HEK293 (cell line): ENCODE results near the gene COX7A1.
A peak's percentile ranks its signal among the peaks of the same experiment; 100 is the strongest.

Experiments used
- GLIS1 ChIP-seq: fragments of 450-650 bp; formaldehyde crosslinking; IDR thresholded peaks from 2 replicates; pipeline ENCODE4 v1.5.1; 2016; ENCODE audit warnings: missing biosample characterization, missing genetic modification characterization
- HOXD13 ChIP-seq: sonication (generic); formaldehyde crosslinking; IDR thresholded peaks from 2 replicates; pipeline ENCODE4 v1.8.0; 2022; ENCODE audit warnings: missing genetic modification reagents, borderline replicate concordance
- IKZF3 ChIP-seq: fragments of 450-650 bp; IDR thresholded peaks from 2 replicates; pipeline ENCODE4 v1.5.0; 2018; ENCODE audit warnings: missing biosample characterization, mild to moderate bottlenecking, missing genetic modification characterization, moderate library complexity
- KLF16 ChIP-seq: fragments of 450-650 bp; formaldehyde crosslinking; IDR thresholded peaks from 2 replicates; pipeline ENCODE4 v1.5.1; 2017; ENCODE audit warnings: missing biosample characterization, missing genetic modification characterization
- KLF7 ChIP-seq: fragments of 450-650 bp; formaldehyde crosslinking; IDR thresholded peaks from 2 replicates; pipeline ENCODE4 v1.5.1; 2016; ENCODE audit warnings: missing biosample characterization, missing genetic modification characterization, borderline replicate concordance
- KLF8 ChIP-seq: fragments of 450-650 bp; formaldehyde crosslinking; IDR thresholded peaks from 2 replicates; pipeline ENCODE4 v1.5.1; 2016; ENCODE audit warnings: missing biosample characterization, missing genetic modification characterization
- SP2 ChIP-seq: fragments of 450-650 bp; formaldehyde crosslinking; IDR thresholded peaks from 2 replicates; pipeline ENCODE4 v1.5.1; 2016; ENCODE audit warnings: missing biosample characterization, missing genetic modification characterization
- TCF7L2 ChIP-seq: IDR thresholded peaks from 2 replicates; pipeline ENCODE4 v1.6.1; 2011; ENCODE audit warnings: low read depth, mild to moderate bottlenecking, inconsistent platforms, low read length, moderate library complexity, borderline replicate concordance
- YY2 ChIP-seq: fragments of 450-650 bp; formaldehyde crosslinking; IDR thresholded peaks from 2 replicates; pipeline ENCODE4 v1.5.1; 2016; ENCODE audit warnings: missing biosample characterization, missing genetic modification characterization
- ZBTB17 ChIP-seq: fragments of 450-650 bp; formaldehyde crosslinking; IDR thresholded peaks from 2 replicates; pipeline ENCODE4 v1.5.1; 2016; ENCODE audit warnings: missing biosample characterization, missing genetic modification characterization
- ZBTB8A ChIP-seq: fragments of 450-650 bp; formaldehyde crosslinking; IDR thresholded peaks from 2 replicates; pipeline ENCODE4 v1.5.1; 2016; ENCODE audit warnings: missing biosample characterization, missing genetic modification characterization
- ZNF138 ChIP-seq: fragments of 450-650 bp; formaldehyde crosslinking; IDR thresholded peaks from 2 replicates; pipeline ENCODE4 v1.5.1; 2016; ENCODE audit warnings: missing biosample characterization, missing genetic modification characterization, borderline replicate concordance
- ZNF140 ChIP-seq: fragments of 450-650 bp; formaldehyde crosslinking; IDR thresholded peaks from 2 replicates; pipeline ENCODE4 v1.5.1; 2016; ENCODE audit warnings: missing biosample characterization, missing genetic modification characterization
- ZNF202 ChIP-seq: fragments of 450-650 bp; formaldehyde crosslinking; IDR thresholded peaks from 2 replicates; pipeline ENCODE4 v1.5.1; 2016; ENCODE audit warnings: missing biosample characterization, missing genetic modification characterization, borderline replicate concordance
- ZNF214 ChIP-seq: fragments of 450-650 bp; formaldehyde crosslinking; IDR thresholded peaks from 2 replicates; pipeline ENCODE4 v1.5.1; 2017; ENCODE audit warnings: missing biosample characterization, mild to moderate bottlenecking, missing genetic modification characterization, borderline replicate concordance
- ZNF24 ChIP-seq: fragments of 450-650 bp; formaldehyde crosslinking; IDR thresholded peaks from 2 replicates; pipeline ENCODE4 v1.5.1; 2016; ENCODE audit warnings: missing biosample characterization, missing genetic modification characterization
- ZNF292 ChIP-seq: fragments of 450-650 bp; formaldehyde crosslinking; IDR thresholded peaks from 2 replicates; pipeline ENCODE4 v1.5.1; 2016; ENCODE audit warnings: low read depth, missing biosample characterization, missing genetic modification characterization, borderline replicate concordance
- ZNF354C ChIP-seq: fragments of 450-650 bp; formaldehyde crosslinking; IDR thresholded peaks from 2 replicates; pipeline ENCODE4 v1.5.1; 2016; ENCODE audit warnings: missing biosample characterization, missing genetic modification characterization, low read depth, borderline replicate concordance
- ZNF391 ChIP-seq: fragments of 450-650 bp; formaldehyde crosslinking; IDR thresholded peaks from 2 replicates; pipeline ENCODE4 v1.5.1; 2016; ENCODE audit warnings: low read depth, missing biosample characterization, missing genetic modification characterization, borderline replicate concordance
- ZNF416 ChIP-seq: fragments of 450-650 bp; formaldehyde crosslinking; IDR thresholded peaks from 2 replicates; pipeline ENCODE4 v1.5.1; 2016; ENCODE audit warnings: missing biosample characterization, missing genetic modification characterization
- ZNF433 ChIP-seq: fragments of 450-650 bp; formaldehyde crosslinking; IDR thresholded peaks from 2 replicates; pipeline ENCODE4 v1.5.1; 2016; ENCODE audit warnings: missing biosample characterization, missing genetic modification characterization, low read depth
- ZNF473 ChIP-seq: fragments of 450-650 bp; formaldehyde crosslinking; IDR thresholded peaks from 2 replicates; pipeline ENCODE4 v1.5.1; 2017; ENCODE audit warnings: missing biosample characterization, missing genetic modification characterization
- ZNF501 ChIP-seq: fragments of 450-650 bp; formaldehyde crosslinking; IDR thresholded peaks from 2 replicates; pipeline ENCODE4 v1.5.1; 2016; ENCODE audit warnings: missing biosample characterization, missing genetic modification characterization
- ZNF544 ChIP-seq: fragments of 450-650 bp; formaldehyde crosslinking; IDR thresholded peaks from 2 replicates; pipeline ENCODE4 v1.5.0; 2017; ENCODE audit warnings: missing biosample characterization, missing genetic modification characterization
- ZNF596 ChIP-seq: fragments of 450-650 bp; IDR thresholded peaks from 2 replicates; pipeline ENCODE4 v1.5.0; 2018; ENCODE audit warnings: missing biosample characterization, mild to moderate bottlenecking, missing genetic modification characterization, moderate library complexity
- ZNF626 ChIP-seq: fragments of 450-650 bp; sonication (Bioruptor Pico); formaldehyde crosslinking; IDR thresholded peaks from 2 replicates; pipeline ENCODE4 v1.5.1; 2018; ENCODE audit warnings: missing biosample characterization, missing genetic modification characterization, inconsistent platforms
- ZNF629 ChIP-seq: fragments of 450-650 bp; formaldehyde crosslinking; IDR thresholded peaks from 2 replicates; pipeline ENCODE4 v1.5.1; 2017; ENCODE audit warnings: missing biosample characterization, missing genetic modification characterization
- ZNF654 ChIP-seq: fragments of 450-650 bp; formaldehyde crosslinking; IDR thresholded peaks from 2 replicates; pipeline ENCODE4 v1.5.1; 2016; ENCODE audit warnings: low read depth, missing biosample characterization, missing genetic modification characterization
- ZNF776 ChIP-seq: fragments of 450-650 bp; formaldehyde crosslinking; IDR thresholded peaks from 2 replicates; pipeline ENCODE4 v1.5.0; 2017; ENCODE audit warnings: missing biosample characterization, missing genetic modification characterization, borderline replicate concordance
- ZNF785 ChIP-seq: fragments of 450-650 bp; formaldehyde crosslinking; IDR thresholded peaks from 2 replicates; pipeline ENCODE4 v1.5.1; 2016; ENCODE audit warnings: missing biosample characterization, missing genetic modification characterization
- ZNF837 ChIP-seq: fragments of 450-650 bp; formaldehyde crosslinking; IDR thresholded peaks from 2 replicates; pipeline ENCODE4 v1.5.1; 2016; ENCODE audit warnings: missing biosample characterization, missing genetic modification characterization
- TF ChIP-seq, protein P1 (sequence below): fragments of 450-650 bp; formaldehyde crosslinking; IDR thresholded peaks from 2 replicates; pipeline ENCODE4; 2016; ENCODE audit warnings: missing biosample characterization, missing genetic modification characterization
- TF ChIP-seq, protein P2 (sequence below): fragments of 450-650 bp; formaldehyde crosslinking; IDR thresholded peaks from 2 replicates; pipeline ENCODE4 v1.5.1; 2016; ENCODE audit warnings: missing biosample characterization, missing genetic modification characterization
- TF ChIP-seq, protein P3 (sequence below): fragments of 450-650 bp; formaldehyde crosslinking; IDR thresholded peaks from 2 replicates; pipeline ENCODE4 v1.5.1; 2016; ENCODE audit warnings: missing biosample characterization, missing genetic modification characterization
- TF ChIP-seq, protein P4 (sequence below): fragments of 450-650 bp; formaldehyde crosslinking; IDR thresholded peaks from 2 replicates; pipeline ENCODE4 v1.5.1; 2017; ENCODE audit warnings: missing biosample characterization, missing genetic modification characterization

The COX7A1 gene

DNA sequence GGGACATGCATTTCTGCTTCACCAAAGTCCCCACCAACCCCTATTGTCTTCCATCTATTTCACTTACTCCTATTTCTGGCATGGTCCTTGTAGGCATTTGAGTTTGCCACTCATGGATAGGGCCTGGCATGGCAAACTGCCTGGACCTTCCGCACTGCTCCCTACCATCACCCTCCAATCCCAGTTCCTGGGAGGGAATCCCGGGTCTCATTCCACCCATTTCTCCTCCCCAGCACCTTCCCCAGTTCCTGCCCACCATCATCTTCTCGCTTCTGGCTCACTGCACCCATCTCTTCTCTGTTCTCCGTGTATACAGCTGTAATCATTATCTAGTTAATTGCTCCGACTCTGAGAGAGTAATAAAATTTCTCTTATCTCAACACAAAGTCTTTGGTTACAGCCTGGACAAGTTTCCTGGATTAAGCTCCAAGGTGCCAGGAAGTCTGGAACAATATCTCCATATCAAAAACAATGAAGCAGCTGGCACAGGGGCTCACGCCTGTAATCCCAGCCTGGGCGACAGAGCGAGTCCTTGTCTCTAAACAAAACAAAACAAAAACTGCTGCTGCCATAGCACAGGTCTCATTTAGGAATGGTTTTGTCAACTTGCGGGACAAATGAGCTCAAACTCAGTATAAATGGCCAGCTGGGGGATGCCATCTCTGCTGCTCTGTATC is 17.0 kb upstream of the COX7A1 start (continued):
- TF ChIP-seq ZBTB17 (tag by site-specific recombination) (peak; percentile 88), ZNF544 (no peak), TCF7L2 (peak; percentile 76; the same call in 1 of the 2 replicates), ZNF140 (no peak), ZNF501 (tag by site-specific recombination) (peak; percentile 89), GLIS1 (tag by site-specific recombination) (0 out of 2 replicates have a peak, but pooled peaks have one; percentile 9), ZNF292 (tag by site-specific recombination) (no peak), ZNF214 (tag by site-specific recombination) (no peak), IKZF3 (tag by site-specific recombination) (peak; percentile 96), ZNF416 (no peak), ZNF202 (tag by site-specific recombination) (no peak), ZNF596 (tag by site-specific recombination) (peak; percentile 90), KLF8 (tag by site-specific recombination) (peak; percentile 97), KLF16 (tag by site-specific recombination) (0 out of 2 replicates have a peak, but pooled peaks have one; percentile 13), ZNF138 (tag by site-specific recombination) (no peak), ZNF837 (tag by site-specific recombination) (no peak), ZNF785 (tag by site-specific recombination) (no peak), SP2 (peak; percentile 8; the same call in 1 of the 2 replicates), ZNF24 (tag by site-specific recombination) (peak; percentile 84; the same call in 1 of the 2 replicates), YY2 (tag by site-specific recombination) (no peak; the same call in 1 of the 2 replicates), KLF7 (peak; percentile 56; the same call in 1 of the 2 replicates), ZNF473 (tag by site-specific recombination) (no peak), ZNF629 (peak; percentile 84), HOXD13 (CRISPR knock-in tag) (no peak), ZNF433 (no peak), ZNF626 (no peak), ZNF776 (no peak), ZNF391 (tag by site-specific recombination) (peak; percentile 47; the same call in 1 of the 2 replicates), ZNF354C (tag by site-specific recombination) (no peak), ZBTB8A (peak; percentile 35; the same call in 1 of the 2 replicates), ZNF654 (tag by site-specific recombination) (no peak)
- TF ChIP-seq, protein P1, sequence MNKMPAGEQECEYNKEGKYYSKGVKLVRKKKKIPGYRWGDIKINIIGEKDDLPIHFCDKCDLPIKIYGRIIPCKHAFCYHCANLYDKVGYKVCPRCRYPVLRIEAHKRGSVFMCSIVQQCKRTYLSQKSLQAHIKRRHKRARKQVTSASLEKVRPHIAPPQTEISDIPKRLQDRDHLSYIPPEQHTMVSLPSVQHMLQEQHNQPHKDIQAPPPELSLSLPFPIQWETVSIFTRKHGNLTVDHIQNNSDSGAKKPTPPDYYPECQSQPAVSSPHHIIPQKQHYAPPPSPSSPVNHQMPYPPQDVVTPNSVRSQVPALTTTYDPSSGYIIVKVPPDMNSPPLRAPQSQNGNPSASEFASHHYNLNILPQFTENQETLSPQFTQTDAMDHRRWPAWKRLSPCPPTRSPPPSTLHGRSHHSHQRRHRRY (tag by site-specific recombination) = no peak
- TF ChIP-seq, protein P2, sequence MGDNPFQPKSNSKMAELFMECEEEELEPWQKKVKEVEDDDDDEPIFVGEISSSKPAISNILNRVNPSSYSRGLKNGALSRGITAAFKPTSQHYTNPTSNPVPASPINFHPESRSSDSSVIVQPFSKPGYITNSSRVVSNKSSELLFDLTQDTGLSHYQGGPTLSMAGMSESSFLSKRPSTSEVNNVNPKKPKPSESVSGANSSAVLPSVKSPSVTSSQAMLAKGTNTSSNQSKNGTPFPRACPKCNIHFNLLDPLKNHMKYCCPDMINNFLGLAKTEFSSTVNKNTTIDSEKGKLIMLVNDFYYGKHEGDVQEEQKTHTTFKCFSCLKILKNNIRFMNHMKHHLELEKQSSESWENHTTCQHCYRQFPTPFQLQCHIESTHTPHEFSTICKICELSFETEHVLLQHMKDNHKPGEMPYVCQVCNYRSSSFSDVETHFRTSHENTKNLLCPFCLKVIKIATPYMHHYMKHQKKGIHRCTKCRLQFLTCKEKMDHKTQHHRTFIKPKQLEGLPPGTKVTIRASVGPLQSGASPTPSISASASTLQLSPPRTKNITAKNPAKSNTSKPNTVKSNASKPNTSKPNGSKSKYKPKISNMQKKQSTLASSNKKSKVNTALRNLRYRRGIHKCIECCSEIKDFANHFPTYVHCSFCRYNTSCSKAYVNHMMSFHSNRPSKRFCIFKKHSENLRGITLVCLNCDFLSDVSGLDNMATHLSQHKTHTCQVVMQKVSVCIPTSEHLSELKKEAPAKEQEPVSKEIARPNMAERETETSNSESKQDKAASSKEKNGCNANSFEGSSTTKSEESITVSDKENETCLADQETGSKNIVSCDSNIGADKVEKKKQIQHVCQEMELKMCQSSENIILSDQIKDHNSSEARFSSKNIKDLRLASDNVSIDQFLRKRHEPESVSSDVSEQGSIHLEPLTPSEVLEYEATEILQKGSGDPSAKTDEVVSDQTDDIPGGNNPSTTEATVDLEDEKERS (tag by site-specific recombination) = peak; percentile 56; the same call in 1 of the 2 replicates
- TF ChIP-seq, protein P3, sequence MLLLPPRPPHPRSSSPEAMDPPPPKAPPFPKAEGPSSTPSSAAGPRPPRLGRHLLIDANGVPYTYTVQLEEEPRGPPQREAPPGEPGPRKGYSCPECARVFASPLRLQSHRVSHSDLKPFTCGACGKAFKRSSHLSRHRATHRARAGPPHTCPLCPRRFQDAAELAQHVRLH (tag by site-specific recombination) = peak; percentile 61; the same call in 1 of the 2 replicates
- TF ChIP-seq, protein P4, sequence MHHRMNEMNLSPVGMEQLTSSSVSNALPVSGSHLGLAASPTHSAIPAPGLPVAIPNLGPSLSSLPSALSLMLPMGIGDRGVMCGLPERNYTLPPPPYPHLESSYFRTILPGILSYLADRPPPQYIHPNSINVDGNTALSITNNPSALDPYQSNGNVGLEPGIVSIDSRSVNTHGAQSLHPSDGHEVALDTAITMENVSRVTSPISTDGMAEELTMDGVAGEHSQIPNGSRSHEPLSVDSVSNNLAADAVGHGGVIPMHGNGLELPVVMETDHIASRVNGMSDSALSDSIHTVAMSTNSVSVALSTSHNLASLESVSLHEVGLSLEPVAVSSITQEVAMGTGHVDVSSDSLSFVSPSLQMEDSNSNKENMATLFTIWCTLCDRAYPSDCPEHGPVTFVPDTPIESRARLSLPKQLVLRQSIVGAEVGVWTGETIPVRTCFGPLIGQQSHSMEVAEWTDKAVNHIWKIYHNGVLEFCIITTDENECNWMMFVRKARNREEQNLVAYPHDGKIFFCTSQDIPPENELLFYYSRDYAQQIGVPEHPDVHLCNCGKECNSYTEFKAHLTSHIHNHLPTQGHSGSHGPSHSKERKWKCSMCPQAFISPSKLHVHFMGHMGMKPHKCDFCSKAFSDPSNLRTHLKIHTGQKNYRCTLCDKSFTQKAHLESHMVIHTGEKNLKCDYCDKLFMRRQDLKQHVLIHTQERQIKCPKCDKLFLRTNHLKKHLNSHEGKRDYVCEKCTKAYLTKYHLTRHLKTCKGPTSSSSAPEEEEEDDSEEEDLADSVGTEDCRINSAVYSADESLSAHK = peak; percentile 85
